HG03439 (cell line): ENCODE measurements around the gene MFAP4.

Experiments
- ATAC-seq: cut with Tn5 transposase; IDR thresholded peaks from one replicate; pipeline ENCODE4 v1.9.1; 2021; ENCODE audit warnings: mild to moderate bottlenecking, moderate library complexity; ENCODE audit not compliant: unreplicated experiment

The MFAP4 gene

GRCh38 chr17:19338031-19338990 lies 48.7 kb downstream of the MFAP4 start:
- ATAC-seq, result no peak

- no peak for ATAC-seq
Observed at GRCh38 chr17:19337712-19338023, 49.3 kb downstream of the MFAP4 start.

GRCh38 chr17:19336938-19337711 lies 49.9 kb downstream of the MFAP4 start:
- ATAC-seq, result no peak

- ATAC-seq, result no peak
Observed at GRCh38 chr17:19335951-19336631, 50.9 kb downstream of the MFAP4 start.

GRCh38 chr17:19334331-19334730 lies 52.7 kb downstream of the MFAP4 start:
- ATAC-seq, result no peak

GRCh38 chr17:19333736-19334290 lies 53.2 kb downstream of the MFAP4 start:
- no peak for ATAC-seq
